ENCODE results near the gene MIB2.
"Not testable (repeated sequence)": the region's sequence is repeated elsewhere in the genome, so short reads cannot be mapped to it uniquely, and the experiment has no call there.

- TF ChIP-seq ZNF274 (IDR thresholded peaks at IDR 0.05; ENCODE audit: low read depth, low read length); SUZ12 (IDR thresholded peaks at IDR 0.05; ENCODE audit: extremely low read depth, insufficient read depth, insufficient read length): not testable (repeated sequence)
These were observed 24.8 kb downstream of the MIB2 start for GRCh38 chr1:1640081-1640480.

Measured in NT2/D1 (cell line).